MM.1S (cell line): Measurements from ENCODE around the gene ZBED5.

Experiments
- CTCF ChIP-seq: fragments of 300-600 bp; sonication (generic); IDR thresholded peaks from 2 replicates; pipeline ENCODE4 v1.5.1; 2016; ENCODE audit warnings: antibody characterized with exemption, low read length, mixed read lengths
- EZH2 ChIP-seq: fragments of 300-600 bp; sonication (generic); optimal IDR thresholded peaks from 2 replicates; pipeline ENCODE3; 2017; ENCODE audit warnings: low read depth, mild to moderate bottlenecking, antibody characterized with exemption, low read length, mixed read lengths

- TF ChIP-seq CTCF (no peak), EZH2 (no peak)
These were observed 2.6 kb downstream of the ZBED5 start for GRCh38 chr11:10855295-10855694.
